H1 (cell line): ENCODE data around the gene PLEK2.

Experiments
- EP300 ChIP-seq, 2 experiments: IDR thresholded peaks; 1 replicate in 1 of 2; 2 replicates in 1 of 2; pipeline ENCODE4 v1.6.1; 2011 to 2012; ENCODE audit warnings: low read depth in 2 of 2, low read length in 2 of 2, mild to moderate bottlenecking in 2 of 2, borderline replicate concordance in 1 of 2, inconsistent platforms in 1 of 2, moderate library complexity in 1 of 2
- POLR2A ChIP-seq, 2 experiments: IDR thresholded peaks; 1 replicate in 1 of 2; 2 replicates in 1 of 2; pipeline ENCODE4 v1.6.1; 2011; ENCODE audit warnings: low read depth in 2 of 2, low read length in 2 of 2, mild to moderate bottlenecking in 2 of 2; ENCODE audit errors: control extremely low read depth in 1 of 2
- POLR2AphosphoS5 ChIP-seq: IDR thresholded peaks from 2 replicates; pipeline ENCODE4 v1.6.1; 2011; ENCODE audit warnings: low read depth, low read length
- SP1 ChIP-seq: IDR thresholded peaks from 2 replicates; pipeline ENCODE4 v1.6.1; 2011; ENCODE audit warnings: low read depth, low read length
- TF ChIP-seq, protein P1 (sequence below), 3 experiments: IDR thresholded peaks; 1 replicate in 2 of 3; 2 replicates in 1 of 3; pipeline versions ENCODE4 v1.5.1 to v1.6.1; 2011; ENCODE audit warnings: low read length in 3 of 3, mild to moderate bottlenecking in 3 of 3, inconsistent platforms in 2 of 3, low read depth in 1 of 3, moderate library complexity in 1 of 3; ENCODE audit not compliant: insufficient read depth in 1 of 3; ENCODE audit errors: control extremely low read depth in 1 of 3

GRCh38 chr14:67357969-67358354, 54.0 kb downstream of the PLEK2 start:
- TF ChIP-seq POLR2A (IDR thresholded peaks at IDR 0.05; ENCODE audit: control extremely low read depth in 1 of 2, low read depth in 2 of 2, low read length in 2 of 2) (no peak), POLR2AphosphoS5 (no peak), EP300 (IDR thresholded peaks at IDR 0.05; ENCODE audit: borderline replicate concordance in 1 of 2, low read depth in 2 of 2, low read length in 2 of 2) (no peak), SP1 (no peak)
- TF ChIP-seq, protein P1, sequence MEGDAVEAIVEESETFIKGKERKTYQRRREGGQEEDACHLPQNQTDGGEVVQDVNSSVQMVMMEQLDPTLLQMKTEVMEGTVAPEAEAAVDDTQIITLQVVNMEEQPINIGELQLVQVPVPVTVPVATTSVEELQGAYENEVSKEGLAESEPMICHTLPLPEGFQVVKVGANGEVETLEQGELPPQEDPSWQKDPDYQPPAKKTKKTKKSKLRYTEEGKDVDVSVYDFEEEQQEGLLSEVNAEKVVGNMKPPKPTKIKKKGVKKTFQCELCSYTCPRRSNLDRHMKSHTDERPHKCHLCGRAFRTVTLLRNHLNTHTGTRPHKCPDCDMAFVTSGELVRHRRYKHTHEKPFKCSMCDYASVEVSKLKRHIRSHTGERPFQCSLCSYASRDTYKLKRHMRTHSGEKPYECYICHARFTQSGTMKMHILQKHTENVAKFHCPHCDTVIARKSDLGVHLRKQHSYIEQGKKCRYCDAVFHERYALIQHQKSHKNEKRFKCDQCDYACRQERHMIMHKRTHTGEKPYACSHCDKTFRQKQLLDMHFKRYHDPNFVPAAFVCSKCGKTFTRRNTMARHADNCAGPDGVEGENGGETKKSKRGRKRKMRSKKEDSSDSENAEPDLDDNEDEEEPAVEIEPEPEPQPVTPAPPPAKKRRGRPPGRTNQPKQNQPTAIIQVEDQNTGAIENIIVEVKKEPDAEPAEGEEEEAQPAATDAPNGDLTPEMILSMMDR (IDR thresholded peaks at IDR 0.05; ENCODE audit: control extremely low read depth in 1 of 3, insufficient read depth in 1 of 3, low read depth in 1 of 3, low read length in 3 of 3) = no peak
